ENCODE data around the gene CTR9.

The CTR9 gene

GRCh38 chr11:10751581-10751940, 515 bp downstream of the CTR9 start:
- Histone ChIP-seq H3K79me2 (ENCODE audit: control insufficient read depth, low read length) (peaks cover 27% of the 10 kb centered on the region), H4K20me1 (ENCODE audit: control insufficient read depth, insufficient read depth, low read depth, low read length) (no peaks in the 10 kb centered on the region), H3K27me3 (ENCODE audit: control insufficient read depth, low read length) (no peaks in the 10 kb centered on the region), H3K27ac (ENCODE audit: low read depth, low read length) (peak overlapping the region; percentile 79), H3K9me2 (replicated peaks; ENCODE audit: control insufficient read depth, low read length) (no peaks in the 10 kb centered on the region), H3K9me3 (ENCODE audit: control insufficient read depth, insufficient read depth, low read length) (no peaks in the 10 kb centered on the region), H3K4me1 (ENCODE audit: control insufficient read depth, low read length) (peaks cover 14% of the 10 kb centered on the region), H3K36me3 (ENCODE audit: control insufficient read depth, low read length) (peaks cover 37% of the 10 kb centered on the region), H3F3A (ENCODE audit: control insufficient read depth, insufficient read depth) (peaks cover 14% of the 10 kb centered on the region), H3K4me3 (ENCODE audit: low read length) (peak overlapping the region; percentile 100), H3K4me2 (ENCODE audit: low read length) (peak overlapping the region; percentile 88)
- TF ChIP-seq EZH2phosphoT487 (IDR thresholded peaks at IDR 0.05; ENCODE audit: borderline replicate concordance, low read length): no peak

DNA sequence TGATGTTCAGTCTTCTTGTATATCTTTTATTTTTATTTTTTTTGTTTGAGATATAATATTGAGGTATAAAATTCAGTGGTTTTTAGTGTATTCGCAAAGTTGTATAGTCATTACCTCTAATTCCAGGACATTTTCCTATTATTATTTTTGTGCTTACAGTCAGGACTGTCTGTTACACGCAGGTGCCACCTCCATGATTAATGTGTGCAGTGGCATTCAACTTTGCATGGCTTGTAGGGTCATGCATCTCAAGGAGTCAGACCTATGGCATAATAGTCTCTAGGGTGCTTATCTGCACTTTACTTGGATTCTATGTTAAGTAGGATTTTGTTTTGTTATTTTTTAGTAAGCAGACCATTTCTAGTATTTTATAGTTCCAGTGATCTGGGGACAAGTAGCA, 1.0 kb downstream of the CTR9 start:
- Histone ChIP-seq H3K4me3 (ENCODE audit: low read length) (peak overlapping the region; percentile 100), H3K79me2 (ENCODE audit: control insufficient read depth, low read length) (peaks cover 27% of the 10 kb centered on the region), H3K4me2 (ENCODE audit: low read length) (peak overlapping the region; percentile 88), H3F3A (ENCODE audit: control insufficient read depth, insufficient read depth) (peaks cover 14% of the 10 kb centered on the region), H3K36me3 (ENCODE audit: control insufficient read depth, low read length) (peaks cover 42% of the 10 kb centered on the region), H3K9me2 (replicated peaks; ENCODE audit: control insufficient read depth, low read length) (no peaks in the 10 kb centered on the region), H3K27ac (ENCODE audit: low read depth, low read length) (no peak overlapping the region), H3K9me3 (ENCODE audit: control insufficient read depth, insufficient read depth, low read length) (no peaks in the 10 kb centered on the region), H4K20me1 (ENCODE audit: control insufficient read depth, insufficient read depth, low read depth, low read length) (no peaks in the 10 kb centered on the region), H3K4me1 (ENCODE audit: control insufficient read depth, low read length) (peaks cover 14% of the 10 kb centered on the region), H3K27me3 (ENCODE audit: control insufficient read depth, low read length) (no peaks in the 10 kb centered on the region)
- TF ChIP-seq, protein P1, sequence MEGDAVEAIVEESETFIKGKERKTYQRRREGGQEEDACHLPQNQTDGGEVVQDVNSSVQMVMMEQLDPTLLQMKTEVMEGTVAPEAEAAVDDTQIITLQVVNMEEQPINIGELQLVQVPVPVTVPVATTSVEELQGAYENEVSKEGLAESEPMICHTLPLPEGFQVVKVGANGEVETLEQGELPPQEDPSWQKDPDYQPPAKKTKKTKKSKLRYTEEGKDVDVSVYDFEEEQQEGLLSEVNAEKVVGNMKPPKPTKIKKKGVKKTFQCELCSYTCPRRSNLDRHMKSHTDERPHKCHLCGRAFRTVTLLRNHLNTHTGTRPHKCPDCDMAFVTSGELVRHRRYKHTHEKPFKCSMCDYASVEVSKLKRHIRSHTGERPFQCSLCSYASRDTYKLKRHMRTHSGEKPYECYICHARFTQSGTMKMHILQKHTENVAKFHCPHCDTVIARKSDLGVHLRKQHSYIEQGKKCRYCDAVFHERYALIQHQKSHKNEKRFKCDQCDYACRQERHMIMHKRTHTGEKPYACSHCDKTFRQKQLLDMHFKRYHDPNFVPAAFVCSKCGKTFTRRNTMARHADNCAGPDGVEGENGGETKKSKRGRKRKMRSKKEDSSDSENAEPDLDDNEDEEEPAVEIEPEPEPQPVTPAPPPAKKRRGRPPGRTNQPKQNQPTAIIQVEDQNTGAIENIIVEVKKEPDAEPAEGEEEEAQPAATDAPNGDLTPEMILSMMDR (IDR thresholded peaks at IDR 0.05; ENCODE audit: low read depth, low read length, poor library complexity, severe bottlenecking): no peak
- no peak for TF ChIP-seq EZH2phosphoT487 (IDR thresholded peaks at IDR 0.05; ENCODE audit: borderline replicate concordance, low read length)

GRCh38 chr11:10752486-10752885, 1.4 kb downstream of the CTR9 start:
- TF ChIP-seq, protein P1 (IDR thresholded peaks at IDR 0.05; ENCODE audit: low read depth, low read length, poor library complexity, severe bottlenecking): no peak
- TF ChIP-seq EZH2phosphoT487 (IDR thresholded peaks at IDR 0.05; ENCODE audit: borderline replicate concordance, low read length): no peak
- H3K36me3 ChIP-seq (ENCODE audit: control insufficient read depth, low read length): peaks cover 46% of the 10 kb centered on the region
- H3K27me3 ChIP-seq (ENCODE audit: control insufficient read depth, low read length): no peaks in the 10 kb centered on the region
- H3K4me2 ChIP-seq (ENCODE audit: low read length): peak overlapping the region; percentile 88
- H3K4me1 ChIP-seq (ENCODE audit: control insufficient read depth, low read length): peaks cover 14% of the 10 kb centered on the region
- no peak overlapping the region for H3K27ac ChIP-seq (ENCODE audit: low read depth, low read length)
- peak overlapping the region; percentile 100 for H3K4me3 ChIP-seq (ENCODE audit: low read length)
- peaks cover 14% of the 10 kb centered on the region for H3F3A ChIP-seq (ENCODE audit: control insufficient read depth, insufficient read depth)
- peaks cover 27% of the 10 kb centered on the region for H3K79me2 ChIP-seq (ENCODE audit: control insufficient read depth, low read length)
- no peaks in the 10 kb centered on the region for H4K20me1 ChIP-seq (ENCODE audit: control insufficient read depth, insufficient read depth, low read depth, low read length)
- no peaks in the 10 kb centered on the region for H3K9me2 ChIP-seq (replicated peaks; ENCODE audit: control insufficient read depth, low read length)
- H3K9me3 ChIP-seq (ENCODE audit: control insufficient read depth, insufficient read depth, low read length): no peaks in the 10 kb centered on the region

GRCh38 chr11:10758957-10759356, 7.9 kb downstream of the CTR9 start:
- Histone ChIP-seq H3F3A (ENCODE audit: control insufficient read depth, insufficient read depth) (no peaks in the 10 kb centered on the region), H3K9me3 (ENCODE audit: control insufficient read depth, insufficient read depth, low read length) (no peaks in the 10 kb centered on the region), H3K27ac (ENCODE audit: low read depth, low read length) (no peak overlapping the region), H3K4me2 (ENCODE audit: low read length) (no peak overlapping the region), H3K36me3 (ENCODE audit: control insufficient read depth, low read length) (peaks cover 89% of the 10 kb centered on the region), H3K4me1 (ENCODE audit: control insufficient read depth, low read length) (peaks cover 7% of the 10 kb centered on the region), H4K20me1 (ENCODE audit: control insufficient read depth, insufficient read depth, low read depth, low read length) (no peaks in the 10 kb centered on the region), H3K4me3 (ENCODE audit: low read length) (no peak overlapping the region), H3K27me3 (ENCODE audit: control insufficient read depth, low read length) (no peaks in the 10 kb centered on the region), H3K79me2 (ENCODE audit: control insufficient read depth, low read length) (no peaks in the 10 kb centered on the region), H3K9me2 (replicated peaks; ENCODE audit: control insufficient read depth, low read length) (no peaks in the 10 kb centered on the region)
- TF ChIP-seq EZH2phosphoT487 (IDR thresholded peaks at IDR 0.05; ENCODE audit: borderline replicate concordance, low read length): no peak
- TF ChIP-seq, protein P1 (IDR thresholded peaks at IDR 0.05; ENCODE audit: low read depth, low read length, poor library complexity, severe bottlenecking): peak; percentile 66

Data from DOHH2 (cell line).